Measurements from ENCODE around the gene SLC28A2.
"Not testable (repeated sequence)": the region's sequence is repeated elsewhere in the genome, so short reads cannot be mapped to it uniquely, and the experiment has no call there.

The SLC28A2 gene

GRCh38 chr15:45262906-45263461 lies 10.9 kb downstream of the SLC28A2 start:
- DNase-seq (ENCODE audit: low read depth in 2 of 2), result no peak

GRCh38 chr15:45263854-45264253 lies 11.8 kb downstream of the SLC28A2 start:
- DNase-seq (ENCODE audit: low read depth in 2 of 2), result no peak

GRCh38 chr15:45265506-45265905 lies 13.5 kb downstream of the SLC28A2 start:
- no peak for DNase-seq (ENCODE audit: low read depth in 2 of 2)

- no peak for DNase-seq (ENCODE audit: low read depth in 2 of 2)
Observed at GRCh38 chr15:45268135-45268534, 16.1 kb downstream of the SLC28A2 start.

GRCh38 chr15:45274636-45275380 lies 22.8 kb downstream of the SLC28A2 start:
- DNase-seq (ENCODE audit: low read depth in 2 of 2), result no peak

GRCh38 chr15:45276831-45277230 lies 24.8 kb downstream of the SLC28A2 start:
- no peak for DNase-seq (ENCODE audit: low read depth in 2 of 2)

GRCh38 chr15:45279024-45279698 lies 27.1 kb downstream of the SLC28A2 start:
- DNase-seq (ENCODE audit: low read depth in 2 of 2), result peak; percentile 91 to 92

- no peak for DNase-seq (ENCODE audit: low read depth in 2 of 2)
Observed at GRCh38 chr15:45285413-45285812, 33.4 kb downstream of the SLC28A2 start.

GRCh38 chr15:45287390-45287956 lies 35.4 kb downstream of the SLC28A2 start:
- no peak for DNase-seq (ENCODE audit: low read depth in 2 of 2)

- DNase-seq (ENCODE audit: low read depth in 2 of 2), result no peak
Observed at GRCh38 chr15:45288947-45289346, 36.9 kb downstream of the SLC28A2 start.

GRCh38 chr15:45291822-45292582 lies 40.0 kb downstream of the SLC28A2 start:
- DNase-seq (ENCODE audit: low read depth in 2 of 2), result no peak

GRCh38 chr15:45293326-45293725 lies 41.3 kb downstream of the SLC28A2 start:
- DNase-seq (ENCODE audit: low read depth in 2 of 2), result not testable (repeated sequence)

GRCh38 chr15:45298964-45299378 lies 46.9 kb downstream of the SLC28A2 start:
- DNase-seq (ENCODE audit: low read depth in 2 of 2), result not testable (repeated sequence)

- DNase-seq (ENCODE audit: low read depth in 2 of 2), result no peak
Observed at GRCh38 chr15:45304711-45305110, 52.7 kb downstream of the SLC28A2 start.

- no peak for DNase-seq (ENCODE audit: low read depth in 2 of 2)
Observed at GRCh38 chr15:45306105-45306504, 54.1 kb downstream of the SLC28A2 start.

- DNase-seq (ENCODE audit: low read depth in 2 of 2), result no peak
Observed at GRCh38 chr15:45307230-45307924, 55.3 kb downstream of the SLC28A2 start.

GRCh38 chr15:45314117-45314516 lies 62.1 kb downstream of the SLC28A2 start:
- not testable (repeated sequence) for DNase-seq (ENCODE audit: low read depth in 2 of 2)

- no peak for DNase-seq (ENCODE audit: low read depth in 2 of 2)
Observed at GRCh38 chr15:45314960-45315359, 62.9 kb downstream of the SLC28A2 start.

GRCh38 chr15:45319472-45320214 lies 67.6 kb downstream of the SLC28A2 start:
- DNase-seq (ENCODE audit: low read depth in 2 of 2), result no peak

GRCh38 chr15:45320581-45321205 lies 68.7 kb downstream of the SLC28A2 start:
- DNase-seq (ENCODE audit: low read depth in 2 of 2), result no peak

All from stimulated activated CD4-positive, alpha-beta T cell treated with anti-CD3 and anti-CD28 coated beads, Interleukin-15, amount 100 ng/mL, for 48 hours (primary cell).